Spleen (tissue), 13 donors: Measurements from ENCODE around the gene IMMP1L. TPM values are rescaled to one million over a fixed set of nuclear protein-coding genes. Genes with fewer than 3 reads are reported as not detected.

Experiments used
- DNase-seq: peaks from one replicate; pipeline ENCODE4 v3.0.0-alpha.2; 2020
- H3K27ac ChIP-seq, 8 donors: fragments of 200-600 bp; sonication (generic) in 7 of 8; 1 replicate in 4 of 8; 2 replicates in 4 of 8; pipeline versions ENCODE4 v1.5.0 to v1.8.0; 2016 to 2021; ENCODE audit warnings: inconsistent platforms in 4 of 8, mild to moderate bottlenecking in 4 of 8, moderate library complexity in 1 of 8
- H3K27me3 ChIP-seq, 7 donors: fragments of 200-600 bp; sonication (generic) in 6 of 7; replicated peaks in 1 of 7; 1 replicate in 4 of 7; 2 replicates in 3 of 7; pipeline versions ENCODE4 v1.5.0 to v1.8.0; 2016 to 2021; ENCODE audit warnings: inconsistent platforms in 3 of 7, mild to moderate bottlenecking in 1 of 7
- H3K36me3 ChIP-seq, 6 donors: fragments of 200-600 bp; sonication (generic) in 5 of 6; 1 replicate in 4 of 6; 2 replicates in 2 of 6; pipeline versions ENCODE4 v1.5.0 to v1.8.0; 2016 to 2021; ENCODE audit warnings: inconsistent platforms in 2 of 6
- H3K4me1 ChIP-seq, 6 donors: fragments of 200-600 bp; sonication (generic) in 5 of 6; 1 replicate in 3 of 6; 2 replicates in 3 of 6; pipeline versions ENCODE4 v1.5.0 to v1.8.0; 2016 to 2021; ENCODE audit warnings: inconsistent platforms in 3 of 6
- H3K4me3 ChIP-seq, 8 donors: fragments of 200-600 bp; sonication (generic) in 7 of 8; 1 replicate in 4 of 8; 2 replicates in 4 of 8; pipeline versions ENCODE4 v1.5.0 to v1.8.0; 2016 to 2021; ENCODE audit warnings: inconsistent platforms in 4 of 8, mild to moderate bottlenecking in 4 of 8, moderate library complexity in 2 of 8
- H3K9me3 ChIP-seq, 8 donors: fragments of 200-600 bp; sonication (generic) in 7 of 8; 1 replicate in 4 of 8; 2 replicates in 4 of 8; pipeline versions ENCODE4 v1.5.0 to v1.8.0; 2016 to 2021; ENCODE audit warnings: inconsistent platforms in 4 of 8
- POLR2A ChIP-seq, 3 donors: fragments of 450-650 bp; IDR thresholded peaks; one replicate each; pipeline ENCODE4 v1.5.1; 2017; ENCODE audit warnings: antibody characterized with exemption in 3 of 3, mild to moderate bottlenecking in 1 of 3
- POLR2AphosphoS5 ChIP-seq, 3 donors: sonication (generic); formaldehyde crosslinking; IDR thresholded peaks; one replicate each; pipeline ENCODE4 v1.5.1; 2017; ENCODE audit warnings: antibody characterized with exemption in 3 of 3
- WGBS, 5 donors: extraction: QIAGEN DNeasy Blood & Tissue Kit in 3 of 5; methylation state at CpG; one replicate each; pipeline versions ENCODE4 v1.1.5 to v1.1.7; 2013 to 2018; 5-methylcytosine and 5-hydroxymethylcytosine counted together
- intact Hi-C: fragments of 100-400 bp; cut with DNase I; formaldehyde crosslinking; loops from one replicate; pipeline ENCODE4 v1.15.0; 2023; ENCODE audit warnings: low total_unique reads
- long read RNA-seq, 2 donors: transcript quantifications; one replicate each; lab custom pipeline, GENCODE V29; 2026
- polyA plus RNA-seq, 3 donors: library from polyadenylated mRNA; stranded (reverse); fragments of 200-250 nt; gene quantifications; one replicate each; pipeline ENCODE4 v1.2.1, GENCODE V29; 2013
- total RNA-seq, 7 donors: library from RNA; depleted of rRNA in 3 of 7; stranded (reverse); fragments of >200 nt in 3 of 7; fragmentation: NEBNext Ultra II Directional in 4 of 7; extraction: Animal tissue kit (Norgen Biotek cat#: 25700) in 4 of 7; gene quantifications; one replicate each; pipeline versions ENCODE4 v1.1.0 to v1.2.1, GENCODE V29; 2016 to 2021
- TF ChIP-seq, protein P1 (sequence below), 11 experiments: fragments of 200-600 bp in 7 of 11; fragments of 450-650 bp in 4 of 11; sonication (generic) in 4 of 11; IDR thresholded peaks in 8 of 11; conservative IDR thresholded peaks in 3 of 11; 1 replicate in 7 of 11; 2 replicates in 4 of 11; pipeline versions ENCODE4 v1.4.0 to v1.8.0; 2016 to 2021; ENCODE audit warnings: antibody characterized with exemption in 11 of 11, inconsistent platforms in 4 of 11, mild to moderate bottlenecking in 1 of 11
- donor health status: healthy with polysubstance abuse.
- donor health status: DM: no; HTN: no; CAD: no; lungs with moderate emphysema.
- donor health status: DM: no; HTN: no; CAD: no.
- donor health status: Bipolar disorder and iron deficiency.
- donor health status: healthy.
- donor health status: DM: no; HTN: no; CAD: no.
- donor health status: DM: yes; HTN: yes; CAD: no.

IMMP1L gene, protein sequence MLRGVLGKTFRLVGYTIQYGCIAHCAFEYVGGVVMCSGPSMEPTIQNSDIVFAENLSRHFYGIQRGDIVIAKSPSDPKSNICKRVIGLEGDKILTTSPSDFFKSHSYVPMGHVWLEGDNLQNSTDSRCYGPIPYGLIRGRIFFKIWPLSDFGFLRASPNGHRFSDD
- 10 to 100 TPM; 13.5 to 33.1 (median 16.9) TPM for total RNA-seq
- 10 to 100 TPM; 20.9 to 29.8 (median 25.7) TPM for polyA plus RNA-seq
- long read RNA-seq, donor 1, transcript IMMP1L-213 (3 exons, 314 nt): major isoform, 5 of 5 reads
- long read RNA-seq, donor 1, partial matches to known transcripts: 0 of 5 reads
- long read RNA-seq, donor 1, other reads (novel, unspliced or antisense): 0 of 5 reads
- long read RNA-seq, donor 2, transcript IMMP1L-213 (3 exons, 314 nt): major isoform, 8 of 13 reads
- long read RNA-seq, donor 2, partial matches to known transcripts: 0 of 13 reads
- long read RNA-seq, donor 2, other reads (novel, unspliced or antisense): 0 of 13 reads

- peak; percentile 95 for DNase-seq
- Histone ChIP-seq H3K27me3 (no peaks in the 10 kb centered on the region), H3K4me1 (peaks cover 18 to 56% (median 36%) of the 10 kb centered on the region in 6 donors), H3K36me3 (peaks cover 0 to 6% (median 1%) of the 10 kb centered on the region in 6 donors), H3K4me3 (peak within 1 kb of the TSS; percentile 70 to 94 (median 78)), H3K27ac (peak within 1 kb of the TSS; percentile 77 to 89 (median 86)), H3K9me3 (no peaks in the 10 kb centered on the region)
- TF ChIP-seq POLR2AphosphoS5 (IDR thresholded peaks at IDR 0.05) (peak; percentile 87 to 90 (median 87)), POLR2A (IDR thresholded peaks at IDR 0.05) (peak in 1 of 3 donors; percentile 11)
- TF ChIP-seq, protein P1, sequence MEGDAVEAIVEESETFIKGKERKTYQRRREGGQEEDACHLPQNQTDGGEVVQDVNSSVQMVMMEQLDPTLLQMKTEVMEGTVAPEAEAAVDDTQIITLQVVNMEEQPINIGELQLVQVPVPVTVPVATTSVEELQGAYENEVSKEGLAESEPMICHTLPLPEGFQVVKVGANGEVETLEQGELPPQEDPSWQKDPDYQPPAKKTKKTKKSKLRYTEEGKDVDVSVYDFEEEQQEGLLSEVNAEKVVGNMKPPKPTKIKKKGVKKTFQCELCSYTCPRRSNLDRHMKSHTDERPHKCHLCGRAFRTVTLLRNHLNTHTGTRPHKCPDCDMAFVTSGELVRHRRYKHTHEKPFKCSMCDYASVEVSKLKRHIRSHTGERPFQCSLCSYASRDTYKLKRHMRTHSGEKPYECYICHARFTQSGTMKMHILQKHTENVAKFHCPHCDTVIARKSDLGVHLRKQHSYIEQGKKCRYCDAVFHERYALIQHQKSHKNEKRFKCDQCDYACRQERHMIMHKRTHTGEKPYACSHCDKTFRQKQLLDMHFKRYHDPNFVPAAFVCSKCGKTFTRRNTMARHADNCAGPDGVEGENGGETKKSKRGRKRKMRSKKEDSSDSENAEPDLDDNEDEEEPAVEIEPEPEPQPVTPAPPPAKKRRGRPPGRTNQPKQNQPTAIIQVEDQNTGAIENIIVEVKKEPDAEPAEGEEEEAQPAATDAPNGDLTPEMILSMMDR (IDR thresholded peaks at IDR 0.05 in 8 of 11, conservative IDR thresholded peaks at IDR 0.05 in 3 of 11): peak in 5 of 11 experiments; percentile 2 to 48 (median 33)
- intact Hi-C loops: no loop called here
- 0% methylated on average over 42 to 47 of the region's 47 CpGs for WGBS, 5 donors
These were observed at the start of gene IMMP1L, which contains the start of gene ELP4 for GRCh38 chr11:31509429-31510345. TSS of gene IMMP1L (minus strand) at chr11:31509622. CDS start at chr11:31463276, 46,346 bp downstream. TSS of gene ELP4 (plus strand) at chr11:31509767. CDS start at chr11:31509785, 18 bp downstream.

DNA sequence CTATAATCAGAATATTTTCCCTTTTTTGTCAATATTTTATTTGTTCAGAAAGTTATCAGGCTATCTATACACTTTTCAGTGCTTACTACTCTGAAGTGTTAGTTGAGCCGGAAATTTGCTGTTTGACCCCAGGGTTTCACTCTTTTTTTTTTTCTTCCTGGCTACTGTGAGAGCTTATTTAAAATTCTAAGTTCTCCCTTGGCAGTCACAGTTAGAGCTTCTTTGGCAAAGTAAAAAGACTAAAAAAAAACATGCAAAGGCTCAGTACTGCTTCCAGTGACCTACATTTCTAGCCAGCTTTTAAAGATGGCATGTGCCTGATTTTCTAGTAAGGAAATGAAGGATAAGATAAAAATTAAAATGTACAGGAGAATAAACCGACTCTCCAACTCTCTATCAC is 48.6 kb upstream of the IMMP1L start:
- Histone ChIP-seq H3K9me3 (no peaks in the 10 kb centered on the region), H3K4me3 (no peak overlapping the region), H3K4me1 (peaks cover 0 to 13% (median 6%) of the 10 kb centered on the region in 6 donors), H3K27ac (no peak overlapping the region), H3K27me3 (no peaks in the 10 kb centered on the region), H3K36me3 (no peaks in the 10 kb centered on the region)
- 58 to 77% (median 72%) methylated on average over 2 of the region's 2 CpGs for WGBS, 5 donors
- no peak for DNase-seq
- no peak for TF ChIP-seq POLR2AphosphoS5 (IDR thresholded peaks at IDR 0.05)
- TF ChIP-seq, protein P1 (IDR thresholded peaks at IDR 0.05 in 8 of 11, conservative IDR thresholded peaks at IDR 0.05 in 3 of 11): no peak
- no peak for TF ChIP-seq POLR2A (IDR thresholded peaks at IDR 0.05)
- intact Hi-C loops: no loop called here

GRCh38 chr11:31555938-31556337 is 46.5 kb upstream of the IMMP1L start:
- H3K9me3 ChIP-seq: no peaks in the 10 kb centered on the region
- WGBS, 5 donors: 92 to 97% (median 96%) methylated on average over 1 of the region's 1 CpG
- no peak for DNase-seq

More at GRCh38 chr11:31555938-31556337, 46.5 kb upstream of the IMMP1L start:
- H3K27ac ChIP-seq: no peak overlapping the region
- no peak overlapping the region for H3K4me3 ChIP-seq
- H3K4me1 ChIP-seq: peaks cover 0 to 13% (median 6%) of the 10 kb centered on the region in 6 donors
- intact Hi-C loops: no loop called here
- H3K27me3 ChIP-seq: no peaks in the 10 kb centered on the region
- no peaks in the 10 kb centered on the region for H3K36me3 ChIP-seq
- TF ChIP-seq POLR2AphosphoS5 (IDR thresholded peaks at IDR 0.05) (no peak), POLR2A (IDR thresholded peaks at IDR 0.05) (no peak)
- TF ChIP-seq, protein P1 (IDR thresholded peaks at IDR 0.05 in 8 of 11, conservative IDR thresholded peaks at IDR 0.05 in 3 of 11): no peak
